Occipital lobe (tissue), 3 donors: Measurements from ENCODE around the gene SPRR4. TPM values are rescaled to one million over a fixed set of nuclear protein-coding genes. Genes with fewer than 3 reads are reported as not detected.
"Not testable (repeated sequence)": the region's sequence is repeated elsewhere in the genome, so short reads cannot be mapped to it uniquely, and the experiment has no call there.

ENCODE experiments used
- DNase-seq: peaks from one replicate; lab custom pipeline; 2025; lab: John Stamatoyannopoulos, UW
- small RNA-seq: library from RNA; depleted of rRNA; stranded (forward); fragments of <200 nt; gene quantifications from one replicate; pipeline ENCODE3, GENCODE V24; 2014
- total RNA-seq: library from RNA; depleted of rRNA; stranded (reverse); fragments of >200 nt; gene quantifications from one replicate; pipeline ENCODE4 v1.2.3, GENCODE V29; 2014

SPRR4 gene
- total RNA-seq, 1 donor from 2014 or later: not detected

GRCh38 chr1:153021829-153022228 lies 51.4 kb downstream of the SPRR4 start:
- not testable (repeated sequence) for DNase-seq

Small RNAs within 50 kb of the gene (small RNA-seq; reads per million reads assigned to genes)
- gene RF00322: not detected
- not detected for gene SPRR1A

Other genes with a start within 250 kb of the SPRR4 start
- not detected for gene KPRP, start 212.6 kb upstream of the SPRR4 start, total RNA-seq
- not detected for gene LCE1F, start 195.5 kb upstream of the SPRR4 start, total RNA-seq
- gene LCE1E, start 184.4 kb upstream of the SPRR4 start, total RNA-seq: not detected
- not detected for gene LCE1D, start 173.9 kb upstream of the SPRR4 start, total RNA-seq
- not detected for gene LCE1C, start 164.0 kb upstream of the SPRR4 start, total RNA-seq
- gene LCE1B, start 158.7 kb upstream of the SPRR4 start, total RNA-seq: not detected
- not detected for gene LCE1A, start 143.2 kb upstream of the SPRR4 start, total RNA-seq
- not detected for gene LCE6A, start 127.8 kb upstream of the SPRR4 start, total RNA-seq
- not detected for gene LCE7A, start 110.7 kb upstream of the SPRR4 start, total RNA-seq
- not detected for gene SMCP, start 92.3 kb upstream of the SPRR4 start, total RNA-seq
- gene IVL, start 62.1 kb upstream of the SPRR4 start, total RNA-seq: not detected
- not detected for gene SPRR5, start 23.4 kb upstream of the SPRR4 start, total RNA-seq
- gene SPRR1A, start 13.4 kb downstream of the SPRR4 start, total RNA-seq: not detected
- gene SPRR3, start 31.1 kb downstream of the SPRR4 start, total RNA-seq: 1.6 TPM
- gene SPRR1B, start 60.6 kb downstream of the SPRR4 start, total RNA-seq: not detected
- gene SPRR2D, start 70.5 kb downstream of the SPRR4 start, total RNA-seq: not detected
- gene SPRR2A, start 86.9 kb downstream of the SPRR4 start, total RNA-seq: not detected
- not detected for gene SPRR2B, start 101.0 kb downstream of the SPRR4 start, total RNA-seq
- gene SPRR2E, start 123.9 kb downstream of the SPRR4 start, total RNA-seq: not detected
- gene SPRR2F, start 142.9 kb downstream of the SPRR4 start, total RNA-seq: not detected
- not detected for gene SPRR2G, start 180.2 kb downstream of the SPRR4 start, total RNA-seq
- not detected for gene LELP1, start 232.8 kb downstream of the SPRR4 start, total RNA-seq
- not detected for gene PRR9, start 246.9 kb downstream of the SPRR4 start, total RNA-seq